ENCODE measurements around the gene SIRPB2.
A peak's percentile ranks its signal among the peaks of the same experiment; 100 is the strongest.

The SIRPB2 gene

GRCh38 chr20:1437235-1437904 lies 53.9 kb downstream of the SIRPB2 start:
- DNase-seq, result peak; percentile 62

GRCh38 chr20:1436263-1436662 lies 55.0 kb downstream of the SIRPB2 start:
- DNase-seq, result no peak

GRCh38 chr20:1435337-1435699 lies 55.9 kb downstream of the SIRPB2 start:
- DNase-seq, result no peak

- peak; percentile 79 for DNase-seq
These were observed 56.5 kb downstream of the SIRPB2 start for GRCh38 chr20:1434571-1435336.

- DNase-seq, result no peak
These were observed 60.1 kb downstream of the SIRPB2 start for GRCh38 chr20:1431158-1431557.

GRCh38 chr20:1430004-1430451 lies 61.2 kb downstream of the SIRPB2 start:
- no peak for DNase-seq

GRCh38 chr20:1429143-1429728 lies 62.0 kb downstream of the SIRPB2 start:
- no peak for DNase-seq

GRCh38 chr20:1427457-1428054 lies 63.7 kb downstream of the SIRPB2 start:
- DNase-seq, result no peak

GRCh38 chr20:1426231-1426849 lies 64.9 kb downstream of the SIRPB2 start:
- no peak for DNase-seq
